H1 (cell line): Measurements from ENCODE around the gene MAGI1. TPM values are rescaled to one million over a fixed set of nuclear protein-coding genes. Genes with fewer than 3 reads are reported as not detected.
A peak's percentile ranks its signal among the peaks of the same experiment; 100 is the strongest.

ENCODE experiments used
- CTCF ChIA-PET: fragments of 300-600 bp; sonication (Branson Sonifier 250); formaldehyde crosslinking; loops from one replicate; lab custom pipeline; 2021; ENCODE audit not compliant: partially characterized antibody; lab: Charles Lee
- POLR2A ChIA-PET: fragments of 300-600 bp; sonication (Branson Sonifier 250); formaldehyde crosslinking; loops from one replicate; lab custom pipeline; 2021; ENCODE audit warnings: inconsistent platforms; ENCODE audit not compliant: partially characterized antibody; lab: Charles Lee
- DNase-seq, 2 experiments: peaks; one replicate each; pipeline versions ENCODE4 v3.0.0 to v3.0.0-alpha.2; 2010 to 2022; ENCODE audit warnings: low spot score in 2 of 2, low read depth in 1 of 2, mixed read lengths in 1 of 2
- FAIRE-seq: peaks from 2 replicates; lab custom pipeline; 2011; peaks lifted over from hg19 to GRCh38; lab: Jason Lieb, UNC
- H2AFZ ChIP-seq: 2 replicates; pipeline ENCODE4 v1.8.1; 2012; ENCODE audit warnings: low read length, inconsistent platforms
- H2AK5ac ChIP-seq: 2 replicates; pipeline ENCODE4 v1.6.1; 2013; ENCODE audit warnings: low read depth, low read length
- H2BK120ac ChIP-seq: replicated peaks from 2 replicates; pipeline ENCODE3; 2013; ENCODE audit warnings: low read depth, low read length, inconsistent platforms
- H2BK12ac ChIP-seq: 2 replicates; pipeline ENCODE4 v1.6.1; 2013; ENCODE audit warnings: low read depth, low read length
- H2BK15ac ChIP-seq: 2 replicates; pipeline ENCODE4 v1.6.1; 2013; ENCODE audit warnings: low read length
- H2BK20ac ChIP-seq: 2 replicates; pipeline ENCODE4 v1.6.1; 2013; ENCODE audit warnings: low read length
- H2BK5ac ChIP-seq: 2 replicates; pipeline ENCODE4 v1.6.1; 2013; ENCODE audit warnings: low read depth, low read length
- H3K14ac ChIP-seq: 2 replicates; pipeline ENCODE4 v1.6.1; 2013; ENCODE audit warnings: inconsistent platforms; ENCODE audit not compliant: insufficient read length
- H3K18ac ChIP-seq: 2 replicates; pipeline ENCODE4 v1.6.1; 2013; ENCODE audit warnings: low read length; ENCODE audit errors: extremely low read depth
- H3K23ac ChIP-seq: 2 replicates; pipeline ENCODE4 v1.6.1; 2013; ENCODE audit warnings: inconsistent platforms; ENCODE audit not compliant: insufficient read length
- H3K23me2 ChIP-seq: 2 replicates; pipeline ENCODE4 v1.6.1; 2013; ENCODE audit warnings: low read depth, low read length
- H3K27ac ChIP-seq: 2 replicates; pipeline ENCODE4 v1.6.1; 2011; ENCODE audit warnings: low read depth, low read length, inconsistent platforms
- H3K27me3 ChIP-seq, 4 experiments: replicated peaks in 1 of 4; 1 replicate in 1 of 4; 2 replicates in 3 of 4; pipeline versions ENCODE4 v1.6.1 to v1.8.1; 2011 to 2013; ENCODE audit warnings: low read length in 3 of 4, mild to moderate bottlenecking in 3 of 4, inconsistent platforms in 2 of 4, mixed read lengths in 2 of 4, moderate library complexity in 1 of 4; ENCODE audit not compliant: control insufficient read depth in 3 of 4, insufficient read depth in 3 of 4; ENCODE audit errors: extremely low read depth in 1 of 4
- H3K36me3 ChIP-seq, 4 experiments: 2 replicates each; pipeline versions ENCODE4 v1.6.1 to v1.8.1; 2011 to 2013; ENCODE audit warnings: mild to moderate bottlenecking in 4 of 4, low read length in 3 of 4, moderate library complexity in 2 of 4, control low read depth in 1 of 4, inconsistent platforms in 1 of 4; ENCODE audit not compliant: insufficient read depth in 4 of 4, control insufficient read depth in 2 of 4
- H3K4ac ChIP-seq: replicated peaks from 2 replicates; pipeline ENCODE3; 2013; ENCODE audit warnings: low read length, low read depth, mixed read lengths, inconsistent platforms; ENCODE audit not compliant: insufficient read length
- H3K4me1 ChIP-seq, 4 experiments: replicated peaks in 1 of 4; 1 replicate in 1 of 4; 2 replicates in 3 of 4; pipeline versions ENCODE4 v1.6.1 to v1.8.1; 2011 to 2013; ENCODE audit warnings: low read length in 3 of 4, inconsistent platforms in 2 of 4, mixed read lengths in 1 of 4; ENCODE audit not compliant: insufficient read depth in 4 of 4, control insufficient read depth in 3 of 4
- H3K4me2 ChIP-seq, 2 experiments: 2 replicates each; pipeline versions ENCODE4 v1.6.1 to v1.8.1; 2011 to 2013; ENCODE audit warnings: low read depth in 2 of 2, low read length in 2 of 2, control low read depth in 1 of 2, inconsistent platforms in 1 of 2, mild to moderate bottlenecking in 1 of 2; ENCODE audit not compliant: insufficient read depth in 1 of 2
- H3K4me3 ChIP-seq, 4 experiments: fragments of 200-600, 300-600 bp in 1 of 4; sonication (generic), shearing (Covaris generic), sonication (Bioruptor Twin) in 1 of 4; 2 replicates each; pipeline versions ENCODE4 v1.5.1 to v1.8.1; 2011 to 2016; ENCODE audit warnings: low read length in 4 of 4, low read depth in 3 of 4, control low read depth in 2 of 4, inconsistent platforms in 2 of 4, mild to moderate bottlenecking in 2 of 4, mixed read lengths in 1 of 4, moderate library complexity in 1 of 4; ENCODE audit not compliant: insufficient read depth in 2 of 4; ENCODE audit errors: extremely low read depth in 1 of 4
- H3K56ac ChIP-seq: replicated peaks from 2 replicates; pipeline ENCODE3; 2013; ENCODE audit warnings: low read depth, mild to moderate bottlenecking, mixed read lengths, low read length, inconsistent platforms; ENCODE audit not compliant: insufficient read length
- H3K79me1 ChIP-seq: 2 replicates; pipeline ENCODE4 v1.6.1; 2013; ENCODE audit warnings: low read depth, low read length, control low read depth
- H3K79me2 ChIP-seq, 2 experiments: 2 replicates each; pipeline versions ENCODE4 v1.6.1 to v1.8.1; 2012 to 2013; ENCODE audit warnings: low read length in 2 of 2, mild to moderate bottlenecking in 2 of 2, inconsistent platforms in 1 of 2; ENCODE audit not compliant: insufficient read depth in 2 of 2, control insufficient read depth in 1 of 2
- H3K9ac ChIP-seq, 4 experiments: replicated peaks in 1 of 4; 1 replicate in 1 of 4; 2 replicates in 3 of 4; pipeline versions ENCODE4 v1.6.1 to v1.8.1; 2011 to 2013; ENCODE audit warnings: low read depth in 3 of 4, low read length in 3 of 4, control low read depth in 2 of 4, mild to moderate bottlenecking in 2 of 4, moderate library complexity in 2 of 4, inconsistent platforms in 1 of 4; ENCODE audit errors: extremely low read depth in 1 of 4
- H3K9me3 ChIP-seq, 2 experiments: 2 replicates each; pipeline versions ENCODE4 v1.6.1 to v1.8.1; 2012 to 2013; ENCODE audit warnings: mild to moderate bottlenecking in 2 of 2, moderate library complexity in 2 of 2, control low read depth in 1 of 2, inconsistent platforms in 1 of 2, low read depth in 1 of 2, low read length in 1 of 2, mixed read lengths in 1 of 2; ENCODE audit not compliant: insufficient read depth in 2 of 2
- H4K20me1 ChIP-seq, 2 experiments: replicated peaks in 1 of 2; 2 replicates each; pipeline versions ENCODE3 to v1.8.1; 2011 to 2013; ENCODE audit warnings: inconsistent platforms in 2 of 2, low read length in 2 of 2, mild to moderate bottlenecking in 1 of 2; ENCODE audit not compliant: insufficient read depth in 2 of 2, control insufficient read depth in 1 of 2
- H4K5ac ChIP-seq: 2 replicates; pipeline ENCODE4 v1.6.1; 2013; ENCODE audit warnings: low read length, low read depth, mixed read lengths, inconsistent platforms; ENCODE audit not compliant: insufficient read length
- H4K8ac ChIP-seq: 2 replicates; pipeline ENCODE4 v1.8.0; 2013; ENCODE audit warnings: mild to moderate bottlenecking, moderate library complexity, low read length, inconsistent platforms; ENCODE audit not compliant: insufficient read depth; ENCODE audit errors: extremely low read depth
- H4K91ac ChIP-seq: replicated peaks from 2 replicates; pipeline ENCODE3; 2013; ENCODE audit warnings: low read length, mixed read lengths, inconsistent platforms; ENCODE audit not compliant: insufficient read length
- FOSL1 ChIP-seq: IDR thresholded peaks from 2 replicates; pipeline ENCODE4 v1.6.1; 2011; ENCODE audit warnings: mild to moderate bottlenecking, low read depth, low read length, moderate library complexity; ENCODE audit not compliant: insufficient read depth
- JUN ChIP-seq: IDR thresholded peaks from 2 replicates; pipeline ENCODE4 v1.6.1; 2011; ENCODE audit warnings: low read depth, mild to moderate bottlenecking, improper control_type of control experiment, low read length
- MAX ChIP-seq: IDR thresholded peaks from 2 replicates; pipeline ENCODE4 v1.6.1; 2012; ENCODE audit warnings: inconsistent platforms
- WGBS, 2 experiments: shearing (Covaris generic) in 1 of 2; methylation state at CpG; one replicate each; pipeline versions ENCODE4 v1.1.6 to v1.1.7; 2013 to 2015; ENCODE audit warnings: low lambda C conversion rate in 2 of 2, mixed read lengths in 2 of 2, inconsistent platforms in 1 of 2, low coverage in 1 of 2, missing lambda C conversion rate in 1 of 2; ENCODE audit not compliant: insufficient replicate concordance in 2 of 2, insufficient coverage in 1 of 2, insufficient read length in 1 of 2; ENCODE audit errors: extremely low coverage in 1 of 2, missing lambda C conversion rate in 1 of 2; 5-methylcytosine and 5-hydroxymethylcytosine counted together
- polyA plus RNA-seq, 7 experiments: library from polyadenylated mRNA; depleted of rRNA in 3 of 7; stranded (reverse) in 5 of 7; unstranded in 2 of 7; fragments of >200 nt in 5 of 7; fragments of 200-250 nt in 2 of 7; gene quantifications; 1 replicate in 5 of 7; 2 replicates in 1 of 7; 4 replicates in 1 of 7; pipeline versions ENCODE4 v1.2.1 to v1.2.3, GENCODE V29; 2011 to 2013; ENCODE audit warnings: missing spikeins in 2 of 7, mixed read lengths in 2 of 7
- total RNA-seq: library from RNA; stranded (reverse); fragmentation: NEBNext Ultra II Directional; extraction: Animal tissue kit (Norgen Biotek cat#: 25700); gene quantifications from 2 replicates; pipeline ENCODE4 v1.2.1, GENCODE V29; 2021

Gene MAGI1
- total and polyA plus RNA-seq, 2 of the 8 experiments (the other 6 are each of a cell fraction or from before 2014, with no cell fraction given) = 19.8 to 78.0 TPM

DNA sequence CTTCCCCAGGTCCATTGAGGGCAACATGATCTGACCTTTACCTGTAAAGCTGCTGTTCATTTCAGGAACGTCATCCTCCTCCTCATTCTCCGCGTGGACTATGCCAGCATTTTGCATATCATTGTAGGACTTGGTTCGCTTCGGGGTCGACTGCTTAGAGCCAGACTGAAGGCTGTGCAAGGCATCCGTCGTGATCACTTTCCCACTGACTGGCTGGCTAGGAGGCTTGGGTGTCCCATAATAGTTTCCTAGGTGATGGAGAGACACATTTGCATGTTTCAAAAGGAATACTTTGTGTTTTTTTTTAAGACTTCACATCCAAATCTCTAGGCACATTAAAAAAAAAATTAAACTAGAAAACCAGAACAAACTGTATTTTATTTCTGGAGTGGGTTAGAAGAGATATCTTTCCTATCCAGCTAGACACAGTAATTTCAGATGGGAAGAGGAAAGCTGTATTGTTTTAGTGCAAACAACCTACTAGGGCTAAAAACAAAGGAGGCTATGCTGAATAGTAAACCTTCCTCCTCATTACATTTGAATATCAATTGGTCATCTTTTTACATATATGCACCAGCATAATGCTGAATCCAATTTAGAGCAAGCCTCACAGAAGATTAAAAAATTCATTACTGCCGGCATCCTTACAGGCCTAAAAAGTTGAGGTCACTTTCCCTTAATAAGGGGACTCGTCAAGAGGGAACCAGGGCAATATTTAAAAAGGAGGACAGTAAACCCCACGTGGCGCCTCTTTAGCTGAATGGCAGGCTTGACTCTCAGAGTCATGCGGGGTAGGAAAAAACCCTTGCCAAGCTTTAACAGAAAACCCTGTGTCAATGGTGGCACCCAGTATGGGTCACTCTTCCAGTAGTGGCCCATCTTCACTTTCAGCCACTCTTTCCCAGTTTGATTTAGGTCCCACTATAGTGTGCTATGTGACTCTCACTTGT lies 559.9 kb downstream of the MAGI1 start:
- peak overlapping the region; percentile 74 to 78 for H3K4me2 ChIP-seq
- FAIRE-seq (peak; percentile 82), DNase-seq (no peak)
- H3K14ac ChIP-seq = no peak overlapping the region
- no peak overlapping the region; the same call in 1 of the 2 replicates for H2AK5ac ChIP-seq
- H2AFZ ChIP-seq = no peak overlapping the region
- H3K79me1 ChIP-seq = peaks cover 2% of the 10 kb centered on the region; the same call in 1 of the 2 replicates
- peaks cover 2 to 33% (median 22%) of the 10 kb centered on the region in 4 experiments; a peak in 6 of 7 replicates for H3K4me1 ChIP-seq
- H2BK12ac ChIP-seq = no peak overlapping the region
- no peaks in the 10 kb centered on the region for H3K9me3 ChIP-seq
- POLR2A ChIA-PET = interaction anchor here (0.6 to 1.6 kb wide), 2 partner anchors 14 to 61 kb away, joined by 3 to 4 read pairs; no protein-coding TSS in a partner anchor
- H3K4ac ChIP-seq = no peak overlapping the region
- no peak overlapping the region for H3K23ac ChIP-seq
- no peak overlapping the region for H2BK120ac ChIP-seq
- no peak overlapping the region for H3K27ac ChIP-seq
- peak overlapping the region in 1 of 4 experiments; percentile 36; a peak in 1 of 7 replicates for H3K9ac ChIP-seq
- peak overlapping the region; percentile 20 for H4K91ac ChIP-seq
- H4K8ac ChIP-seq = peak overlapping the region; percentile 83; the same call in 1 of the 2 replicates
- peaks cover 3 to 33% of the 10 kb centered on the region in 2 experiments; a peak in 3 of 4 replicates for H3K79me2 ChIP-seq
- H3K27me3 ChIP-seq = no peaks in the 10 kb centered on the region
- H4K5ac ChIP-seq = peak overlapping the region; percentile 41
- H3K36me3 ChIP-seq = peaks cover 0 to 7% (median 3%) of the 10 kb centered on the region in 4 experiments; a peak in 3 of 8 replicates
- no peaks in the 10 kb centered on the region for H4K20me1 ChIP-seq
- H3K4me3 ChIP-seq = peak overlapping the region in 3 of 4 experiments; percentile 7 to 42 (median 9); a peak in 3 of 8 replicates
- H2BK15ac ChIP-seq = no peak overlapping the region
- peak overlapping the region; percentile 28; the same call in 1 of the 2 replicates for H3K18ac ChIP-seq
- H2BK20ac ChIP-seq = no peak overlapping the region
- H3K23me2 ChIP-seq = no peaks in the 10 kb centered on the region
- 0 out of 2 replicates have a peak overlapping the region, but pooled peaks have one; percentile 20 for H2BK5ac ChIP-seq
- no peak overlapping the region for H3K56ac ChIP-seq
- CTCF ChIA-PET = interaction anchor here (0.7 to 5.8 kb wide), 7 partner anchors 9 to 88 kb away, joined by 3 to 23 read pairs (median 3); no protein-coding TSS in a partner anchor
- 13% methylated on average over 13 of the region's 13 CpGs; no CpG with 5 or more reads in 1 of the 2 experiments for WGBS, 2 experiments
- TF ChIP-seq FOSL1 (no peak), JUN (no peak), MAX (peak; percentile 57; the same call in 1 of the 2 replicates)
